HEK293T (cell line): Measurements from ENCODE around the gene DNAJC1.
"Not testable (repeated sequence)": the region's sequence is repeated elsewhere in the genome, so short reads cannot be mapped to it uniquely, and the experiment has no call there.

Experiments used
- CTCF ChIA-PET: fragments of 350-600 bp; formaldehyde crosslinking; extraction: SDS; loops from one replicate; lab custom pipeline; 2021; ENCODE audit warnings: antibody characterized with exemption, inconsistent platforms; lab: Yijun Ruan, JAX
- POLR2A ChIA-PET: fragments of 350-600 bp; formaldehyde crosslinking; extraction: SDS; loops from one replicate; lab custom pipeline; 2020; ENCODE audit warnings: antibody characterized with exemption, inconsistent platforms; lab: Yijun Ruan, JAX
- DNase-seq: peaks from one replicate; pipeline ENCODE4 v3.0.0; 2012; ENCODE audit warnings: mixed read lengths; ENCODE audit errors: extremely low spot score
- ARNT ChIP-seq: fragments of 450-650 bp; IDR thresholded peaks from 2 replicates; pipeline ENCODE4 v1.6.1; 2017; ENCODE audit warnings: mild to moderate bottlenecking
- BHLHE40 ChIP-seq: fragments of 450-650 bp; IDR thresholded peaks from 2 replicates; pipeline ENCODE4 v1.6.1; 2016; ENCODE audit warnings: mild to moderate bottlenecking, moderate library complexity, borderline replicate concordance
- CTBP1 ChIP-seq: fragments of 450-650 bp; IDR thresholded peaks from 2 replicates; pipeline ENCODE4 v1.6.1; 2016; ENCODE audit warnings: borderline replicate concordance
- ELF4 ChIP-seq: fragments of 450-650 bp; IDR thresholded peaks from 2 replicates; pipeline ENCODE4 v1.6.1; 2017; ENCODE audit warnings: antibody characterized with exemption
- FOXA1 ChIP-seq: fragments of 450-650 bp; IDR thresholded peaks from 2 replicates; pipeline ENCODE4 v1.6.1; 2016; ENCODE audit warnings: mild to moderate bottlenecking
- FOXK2 ChIP-seq: fragments of 450-650 bp; IDR thresholded peaks from 2 replicates; pipeline ENCODE4 v1.6.1; 2016; ENCODE audit warnings: mild to moderate bottlenecking
- FOXM1 ChIP-seq: fragments of 450-650 bp; IDR thresholded peaks from 2 replicates; pipeline ENCODE4 v1.6.1; 2017; ENCODE audit warnings: mild to moderate bottlenecking, borderline replicate concordance
- HDGF ChIP-seq: fragments of 450-650 bp; IDR thresholded peaks from 2 replicates; pipeline ENCODE4 v1.6.1; 2017; ENCODE audit warnings: antibody characterized with exemption, borderline replicate concordance
- L3MBTL2 ChIP-seq: fragments of 450-650 bp; conservative IDR thresholded peaks from 2 replicates; pipeline ENCODE4 v1.6.1; 2016; ENCODE audit warnings: mild to moderate bottlenecking
- LEF1 ChIP-seq: fragments of 450-650 bp; IDR thresholded peaks from 2 replicates; pipeline ENCODE4 v1.6.1; 2017; ENCODE audit warnings: mild to moderate bottlenecking, borderline replicate concordance
- NFRKB ChIP-seq: fragments of 450-650 bp; IDR thresholded peaks from 2 replicates; pipeline ENCODE4 v1.6.1; 2016; ENCODE audit warnings: mild to moderate bottlenecking, moderate library complexity
- SP1 ChIP-seq: fragments of 450-650 bp; IDR thresholded peaks from 2 replicates; pipeline ENCODE4 v1.6.1; 2017
- SUZ12 ChIP-seq: fragments of 450-650 bp; IDR thresholded peaks from 2 replicates; pipeline ENCODE4 v1.6.1; 2016; ENCODE audit warnings: mild to moderate bottlenecking
- TARDBP ChIP-seq: fragments of 450-650 bp; IDR thresholded peaks from 2 replicates; pipeline ENCODE4 v1.6.1; 2016
- ZNF384 ChIP-seq: fragments of 450-650 bp; IDR thresholded peaks from 2 replicates; pipeline ENCODE4 v1.6.1; 2016
- TF ChIP-seq, protein P1 (sequence below): fragments of 450-650 bp; IDR thresholded peaks from 2 replicates; pipeline ENCODE4 v1.6.1; 2016

Gene DNAJC1

DNA sequence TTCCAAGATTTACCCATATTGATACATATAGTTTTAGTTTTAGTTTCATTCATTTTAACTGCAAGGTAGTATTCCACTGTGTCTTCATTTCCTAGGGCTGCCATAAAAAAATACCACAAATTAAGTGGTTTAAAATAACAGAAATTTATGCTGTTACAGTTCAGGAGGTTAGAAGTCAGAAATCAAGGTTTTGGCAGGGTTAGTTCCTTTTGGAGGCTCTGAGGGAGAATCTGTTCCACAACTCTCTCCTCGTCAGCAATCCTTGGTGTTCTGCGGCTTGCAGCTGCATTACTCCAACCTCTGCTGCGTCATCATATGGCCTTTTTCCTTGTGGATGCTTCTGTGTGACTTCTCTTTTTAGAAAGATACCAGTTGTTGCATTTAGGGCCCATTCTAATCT lies 176.2 kb downstream of the DNAJC1 start:
- POLR2A ChIA-PET: no interaction called here
- TF ChIP-seq SUZ12: no peak
- no peak for TF ChIP-seq LEF1
- TF ChIP-seq TARDBP: no peak
- no peak for TF ChIP-seq FOXM1
- TF ChIP-seq ELF4: no peak
- no peak for TF ChIP-seq SP1
- TF ChIP-seq HDGF: no peak
- TF ChIP-seq CTBP1: no peak
- TF ChIP-seq, protein P1, sequence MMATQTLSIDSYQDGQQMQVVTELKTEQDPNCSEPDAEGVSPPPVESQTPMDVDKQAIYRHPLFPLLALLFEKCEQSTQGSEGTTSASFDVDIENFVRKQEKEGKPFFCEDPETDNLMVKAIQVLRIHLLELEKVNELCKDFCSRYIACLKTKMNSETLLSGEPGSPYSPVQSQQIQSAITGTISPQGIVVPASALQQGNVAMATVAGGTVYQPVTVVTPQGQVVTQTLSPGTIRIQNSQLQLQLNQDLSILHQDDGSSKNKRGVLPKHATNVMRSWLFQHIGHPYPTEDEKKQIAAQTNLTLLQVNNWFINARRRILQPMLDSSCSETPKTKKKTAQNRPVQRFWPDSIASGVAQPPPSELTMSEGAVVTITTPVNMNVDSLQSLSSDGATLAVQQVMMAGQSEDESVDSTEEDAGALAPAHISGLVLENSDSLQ: no peak
- no peak for TF ChIP-seq ZNF384
- TF ChIP-seq FOXA1: no peak
- TF ChIP-seq BHLHE40: no peak
- no peak for TF ChIP-seq L3MBTL2
- TF ChIP-seq FOXK2: no peak
- TF ChIP-seq ARNT: no peak
- no peak for TF ChIP-seq NFRKB
- DNase-seq: no peak
- CTCF ChIA-PET: no interaction called here

DNA sequence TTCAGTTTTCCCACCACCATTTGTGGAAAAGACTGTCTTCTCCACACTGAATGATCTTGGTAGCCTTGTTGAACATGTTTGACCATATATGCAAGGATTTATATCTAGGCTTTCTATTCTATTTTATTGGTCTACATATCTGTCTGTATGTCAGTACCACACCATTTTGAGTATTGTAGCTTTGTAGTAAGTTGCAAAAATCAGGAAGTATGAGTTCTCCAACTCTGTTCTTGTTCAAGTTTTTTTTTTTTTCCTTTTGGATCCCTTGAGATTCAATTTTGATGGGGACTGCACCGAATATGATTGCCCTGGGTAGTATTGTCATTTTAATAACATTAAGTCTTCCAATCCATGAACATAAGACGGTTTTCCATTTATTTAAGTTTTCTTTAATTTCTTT lies 176.8 kb downstream of the DNAJC1 start:
- DNase-seq: no peak
- CTCF ChIA-PET: no interaction called here
- TF ChIP-seq SP1 (no peak), LEF1 (no peak)
- POLR2A ChIA-PET: no interaction called here

DNA sequence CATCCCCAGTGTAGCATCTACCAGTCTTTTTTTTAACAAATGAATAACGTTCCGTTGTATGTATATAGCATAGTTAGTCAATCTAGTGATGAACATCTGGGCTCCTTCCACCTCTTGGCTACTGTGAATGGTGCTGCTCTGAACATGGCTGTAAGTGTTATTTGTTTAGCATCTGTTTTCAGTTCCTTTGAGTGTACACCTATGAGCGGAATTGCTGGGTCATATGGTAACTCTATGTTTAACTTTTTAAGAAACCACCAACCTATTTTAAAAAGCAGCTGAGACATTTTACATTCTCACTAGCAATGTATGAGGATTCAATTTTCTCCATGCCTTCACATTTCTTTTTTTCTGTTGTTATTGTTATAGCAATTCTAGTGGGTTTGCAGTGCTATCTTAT lies 178.2 kb downstream of the DNAJC1 start:
- TF ChIP-seq SUZ12 (no peak), LEF1 (no peak), TARDBP (no peak), FOXA1 (no peak), SP1 (no peak), ZNF384 (no peak), L3MBTL2 (no peak), NFRKB (no peak), CTBP1 (no peak), HDGF (no peak), BHLHE40 (no peak), FOXK2 (no peak), ELF4 (no peak), FOXM1 (no peak), ARNT (no peak)
- TF ChIP-seq, protein P1: no peak
- ChIA-PET POLR2A (no interaction called here), CTCF (interaction anchor here (0.6 kb wide), 1 partner anchor 417 kb away, joined by 3 read pairs; no protein-coding TSS in a partner anchor)
- DNase-seq: no peak

DNA sequence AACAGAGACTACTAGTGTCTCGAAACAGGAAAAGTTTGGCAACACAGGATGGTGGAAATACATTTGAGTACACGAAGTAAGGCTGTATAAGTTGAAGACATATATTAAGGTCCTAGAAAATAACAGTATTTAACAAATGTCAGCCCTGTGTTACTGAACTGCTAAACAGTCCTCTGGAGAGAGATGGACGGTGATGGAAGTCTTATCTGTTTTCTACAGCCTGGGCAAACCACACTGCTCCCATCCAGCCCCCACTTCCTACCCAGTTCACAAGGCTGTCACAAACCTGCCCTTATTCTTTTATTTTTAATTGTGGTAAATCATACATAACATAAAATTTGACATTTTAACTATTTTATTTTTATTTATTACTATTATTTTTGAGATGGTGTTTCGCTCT lies 179.1 kb downstream of the DNAJC1 start:
- TF ChIP-seq L3MBTL2 (no peak), BHLHE40 (no peak), HDGF (no peak), FOXK2 (no peak), CTBP1 (no peak), ZNF384 (no peak), TARDBP (no peak)
- TF ChIP-seq, protein P1: no peak
- ChIA-PET CTCF (no interaction called here), POLR2A (no interaction called here)
- DNase-seq: no peak

DNA sequence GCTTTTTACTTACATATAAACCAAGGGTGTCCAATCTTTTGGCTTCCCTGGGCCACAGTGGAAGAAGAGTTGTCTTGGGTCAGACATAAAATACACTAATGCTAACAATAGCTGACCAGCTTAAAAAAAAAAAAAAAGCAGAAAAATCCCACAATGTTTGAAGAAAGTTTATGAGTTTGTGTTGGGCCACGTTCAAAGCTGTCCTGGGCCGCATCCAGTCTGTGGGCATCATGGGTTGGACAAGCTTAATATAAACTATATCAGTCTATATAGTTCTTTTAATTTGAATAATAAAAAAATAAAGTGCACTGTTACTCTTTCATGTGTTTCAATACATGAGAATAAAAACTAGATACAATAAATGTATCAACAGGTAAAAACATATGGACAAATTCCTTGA lies 179.9 kb downstream of the DNAJC1 start:
- POLR2A ChIA-PET: no interaction called here
- CTCF ChIA-PET: no interaction called here
- TF ChIP-seq SUZ12 (no peak), CTBP1 (no peak), LEF1 (no peak), BHLHE40 (no peak), FOXK2 (no peak), L3MBTL2 (no peak), FOXA1 (no peak), TARDBP (no peak), SP1 (no peak), ELF4 (no peak), ARNT (no peak)
- TF ChIP-seq, protein P1: no peak
- no peak for DNase-seq

GRCh38 chr10:21822273-21822672 lies 181.3 kb downstream of the DNAJC1 start:
- POLR2A ChIA-PET, CTCF ChIA-PET, DNase-seq: not testable (repeated sequence)

DNA sequence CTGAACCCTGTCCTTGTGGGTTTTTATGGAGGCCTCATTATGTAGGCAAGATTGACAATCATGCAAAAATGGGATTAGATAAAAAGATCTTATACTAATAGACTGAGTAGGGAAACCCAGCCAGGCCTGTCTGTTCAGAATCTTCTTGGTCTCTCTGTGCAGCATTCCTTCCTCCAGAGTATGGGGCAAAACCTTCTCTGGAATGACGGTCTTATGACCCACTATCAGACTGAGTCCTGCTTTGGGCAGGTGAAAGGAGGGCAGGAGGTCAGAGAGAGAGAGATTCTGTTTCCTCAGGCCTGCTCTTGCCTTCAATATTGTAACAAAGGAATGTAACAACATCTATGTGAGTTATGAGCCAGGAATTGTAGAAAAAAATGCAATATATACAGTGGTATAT lies 182.6 kb downstream of the DNAJC1 start:
- CTCF ChIA-PET: no interaction called here
- POLR2A ChIA-PET: no interaction called here
- DNase-seq: no peak
- TF ChIP-seq LEF1: no peak
- TF ChIP-seq ELF4: no peak
- no peak for TF ChIP-seq FOXM1
- TF ChIP-seq TARDBP: no peak
- TF ChIP-seq HDGF: no peak
- TF ChIP-seq, protein P1: no peak

DNA sequence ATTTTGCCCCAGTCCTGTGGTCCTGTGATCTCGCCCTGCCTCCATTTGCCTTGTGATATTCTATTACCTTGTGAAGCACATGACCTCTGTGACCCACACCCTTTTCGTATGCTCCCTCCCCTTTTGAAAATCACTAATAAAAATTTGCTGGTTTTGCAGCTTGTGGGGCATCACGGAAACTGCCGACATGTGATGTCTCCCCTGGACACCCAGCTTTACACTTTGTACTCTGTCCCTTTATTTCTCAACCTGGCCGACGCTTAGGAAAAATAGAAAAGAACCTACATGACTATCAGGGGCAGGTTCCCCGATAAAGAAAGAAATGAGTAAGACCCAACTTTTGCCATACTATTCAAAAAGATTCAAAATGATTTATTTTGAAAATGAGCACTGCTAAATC lies 185.1 kb downstream of the DNAJC1 start:
- DNase-seq, CTCF ChIA-PET, POLR2A ChIA-PET: not testable (repeated sequence)
